Medulla oblongata (tissue), 1 donor: ENCODE data around the gene CASQ2.
A peak's percentile ranks its signal among the peaks of the same experiment; 100 is the strongest.

Experiments
- DNase-seq: peaks from one replicate; pipeline ENCODE4 v3.0.0-alpha.2; 2015; ENCODE audit errors: extremely low spot score

Gene CASQ2

GRCh38 chr1:115729756-115730155 is 38.8 kb downstream of the CASQ2 start:
- DNase-seq = no peak

- no peak for DNase-seq
Measured at GRCh38 chr1:115728341-115728740, 40.2 kb downstream of the CASQ2 start.

GRCh38 chr1:115727706-115728249 is 40.7 kb downstream of the CASQ2 start:
- DNase-seq = peak; percentile 6

GRCh38 chr1:115726570-115726969 is 41.9 kb downstream of the CASQ2 start:
- no peak for DNase-seq

- no peak for DNase-seq
Measured at GRCh38 chr1:115726161-115726560, 42.4 kb downstream of the CASQ2 start.

GRCh38 chr1:115725600-115725999 is 42.9 kb downstream of the CASQ2 start:
- DNase-seq = no peak

- no peak for DNase-seq
Measured at GRCh38 chr1:115723756-115724155, 44.8 kb downstream of the CASQ2 start.

DNA sequence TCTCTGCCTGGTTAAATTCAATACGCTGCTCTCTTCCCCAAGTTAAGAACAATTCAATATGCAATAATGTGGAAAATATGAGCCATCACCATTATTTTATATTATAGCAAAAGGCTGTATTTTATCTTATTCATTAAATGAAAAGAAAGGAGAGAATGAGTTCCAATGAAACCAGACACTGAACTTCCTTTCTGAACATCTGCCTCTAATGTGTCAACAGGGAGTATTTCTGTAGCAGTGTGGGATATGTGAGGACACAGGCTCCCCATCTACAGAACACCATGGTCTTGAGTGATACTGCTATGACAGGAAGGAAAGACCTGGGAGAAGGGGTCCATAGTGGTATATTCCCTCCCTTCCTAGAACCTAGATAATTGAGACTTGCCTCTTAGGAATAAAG is 46.3 kb downstream of the CASQ2 start:
- DNase-seq = no peak

DNA sequence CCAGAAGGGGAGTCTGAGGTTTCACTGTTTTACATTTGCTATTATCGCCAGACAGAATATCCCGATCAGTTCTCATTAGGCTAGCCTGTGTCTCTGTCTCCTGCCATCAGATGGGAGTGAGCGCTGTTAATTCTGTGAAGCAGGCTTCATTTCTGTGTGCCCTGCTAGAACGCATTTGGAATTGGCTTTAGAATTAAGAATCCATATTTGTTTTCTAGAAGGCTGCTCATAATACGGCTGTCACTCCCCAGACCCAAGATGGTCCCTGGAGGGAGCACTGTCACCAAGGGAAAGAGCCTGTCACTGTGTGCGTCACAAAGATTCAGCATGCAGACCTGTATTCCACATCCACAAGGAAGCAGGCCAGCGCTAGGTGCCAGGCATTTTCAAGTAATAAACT is 49.2 kb downstream of the CASQ2 start:
- no peak for DNase-seq

DNA sequence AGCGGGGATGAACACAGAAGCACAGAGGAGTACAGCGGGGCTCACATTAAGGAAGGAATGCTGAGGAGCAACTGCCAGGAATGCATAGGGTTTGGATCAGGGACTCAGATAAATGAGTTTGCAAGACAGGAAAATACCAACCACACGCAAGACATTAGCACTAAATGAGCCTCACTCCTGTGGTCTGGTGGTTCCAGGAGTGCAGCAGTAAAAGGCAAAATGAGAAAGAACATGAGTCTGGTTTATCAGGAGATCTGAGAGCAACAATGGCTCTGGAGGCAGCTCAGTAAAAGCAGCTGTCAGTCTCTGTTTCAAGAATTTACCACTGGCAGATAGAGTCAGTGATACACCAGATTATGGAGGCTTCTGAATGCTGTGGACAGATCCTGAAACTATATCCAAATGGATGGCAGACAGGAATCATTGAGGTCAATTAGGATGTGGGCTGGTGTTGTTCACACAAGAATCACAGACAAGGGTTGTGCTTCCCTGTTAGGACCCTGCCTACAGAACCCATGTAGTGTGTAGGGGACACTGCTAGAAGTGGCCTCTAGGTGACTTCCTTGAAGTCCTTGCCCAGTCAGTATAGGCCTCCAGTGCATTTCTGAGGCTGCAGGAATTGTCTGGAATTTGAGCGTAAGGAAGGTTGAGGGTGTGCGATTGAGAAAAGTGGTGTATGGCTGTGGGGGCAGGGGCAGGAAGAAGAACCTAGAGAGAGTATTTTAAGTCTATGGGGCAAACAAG is 50.3 kb downstream of the CASQ2 start:
- DNase-seq = no peak

GRCh38 chr1:115717541-115717940 is 51.0 kb downstream of the CASQ2 start:
- DNase-seq = peak; percentile 24

GRCh38 chr1:115714572-115715141 is 53.9 kb downstream of the CASQ2 start:
- DNase-seq = no peak

DNA sequence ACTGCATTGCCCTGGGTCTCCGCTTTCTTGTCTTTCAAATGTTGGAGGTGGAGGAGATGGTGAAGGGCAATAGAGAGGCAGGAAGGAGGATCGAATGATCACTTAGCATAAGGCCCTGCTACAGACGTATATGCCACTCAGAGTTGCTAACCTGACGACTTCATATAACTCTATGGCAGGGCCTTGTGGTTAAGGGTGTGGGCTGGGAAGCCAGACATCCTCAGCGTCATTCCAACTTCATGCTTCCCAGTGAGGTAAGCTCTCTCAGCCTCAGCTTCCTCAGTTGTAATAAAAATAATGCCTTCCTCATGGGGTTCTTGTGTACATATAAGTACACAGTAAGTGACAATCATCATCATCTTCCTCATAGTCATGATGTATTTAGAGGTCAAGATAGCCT is 54.6 kb downstream of the CASQ2 start:
- no peak for DNase-seq

DNA sequence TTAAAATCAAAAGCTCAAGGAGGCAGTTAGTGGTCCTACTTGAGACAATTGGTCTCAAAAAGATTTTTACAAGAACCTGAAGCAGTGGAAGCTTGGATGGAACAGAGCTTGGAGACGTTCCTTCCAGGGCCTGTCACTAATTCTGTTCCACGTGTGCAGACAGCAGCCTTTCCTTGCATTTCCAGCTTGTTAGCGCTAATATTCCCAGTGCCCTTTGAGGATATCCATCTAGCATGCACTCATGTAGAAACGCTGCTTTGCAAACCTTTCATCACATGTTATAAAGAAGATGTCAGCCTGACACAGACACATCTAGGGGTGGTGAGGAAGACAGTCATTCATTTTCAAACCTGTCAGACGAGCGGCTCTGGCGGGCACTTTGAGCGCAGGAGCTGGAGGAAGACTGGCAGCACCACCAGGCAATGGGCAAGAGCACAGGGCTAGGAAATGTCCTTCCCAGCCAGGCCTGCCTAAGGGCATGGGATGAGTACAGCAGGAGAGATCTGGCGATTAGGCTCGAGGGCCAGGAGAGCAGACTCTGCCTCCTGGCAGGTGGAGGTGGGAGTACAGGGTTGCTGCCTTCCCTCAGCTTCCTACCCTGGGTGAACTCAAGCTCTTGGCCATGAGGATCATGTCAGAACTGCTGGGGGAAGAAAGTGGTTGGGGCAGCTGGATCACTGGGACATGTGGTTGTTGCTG is 55.5 kb downstream of the CASQ2 start:
- DNase-seq = no peak

DNA sequence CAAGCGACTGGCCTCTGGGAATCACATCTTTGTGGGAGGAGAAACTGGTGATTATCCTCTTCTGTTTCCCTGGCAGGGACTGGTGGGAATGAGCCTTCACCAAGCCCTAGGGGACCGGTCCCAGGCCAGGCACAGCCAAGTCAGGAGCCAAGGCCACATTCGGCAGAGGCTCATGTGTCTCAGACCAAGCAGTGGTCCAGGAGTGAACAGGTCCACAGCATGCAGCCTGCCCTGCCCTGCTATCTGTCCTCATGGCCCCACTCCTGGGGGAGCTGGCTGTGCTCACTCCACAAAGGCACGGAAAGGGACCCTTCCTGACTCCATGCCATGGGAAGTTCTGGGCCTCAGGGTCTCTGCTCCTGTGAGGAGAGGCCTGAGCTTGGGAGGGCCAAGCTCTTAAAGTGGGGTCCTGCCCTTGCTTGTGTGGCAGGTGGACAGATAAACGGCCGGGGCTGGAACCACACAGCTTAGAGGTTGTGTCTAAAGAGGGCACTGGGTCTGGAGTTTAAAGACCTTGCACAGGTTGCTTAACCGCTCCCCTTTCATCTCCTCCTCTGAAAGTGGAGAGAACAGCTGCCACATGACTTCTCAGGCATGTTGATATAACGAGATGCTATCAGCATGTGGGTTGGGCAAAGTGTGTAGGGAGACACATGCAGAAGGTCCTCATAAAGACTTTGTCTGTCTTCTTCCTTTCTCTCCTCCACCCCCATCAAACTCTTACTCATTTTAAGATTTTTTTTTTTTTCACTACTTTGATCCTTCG is 57.5 kb downstream of the CASQ2 start:
- no peak for DNase-seq

DNA sequence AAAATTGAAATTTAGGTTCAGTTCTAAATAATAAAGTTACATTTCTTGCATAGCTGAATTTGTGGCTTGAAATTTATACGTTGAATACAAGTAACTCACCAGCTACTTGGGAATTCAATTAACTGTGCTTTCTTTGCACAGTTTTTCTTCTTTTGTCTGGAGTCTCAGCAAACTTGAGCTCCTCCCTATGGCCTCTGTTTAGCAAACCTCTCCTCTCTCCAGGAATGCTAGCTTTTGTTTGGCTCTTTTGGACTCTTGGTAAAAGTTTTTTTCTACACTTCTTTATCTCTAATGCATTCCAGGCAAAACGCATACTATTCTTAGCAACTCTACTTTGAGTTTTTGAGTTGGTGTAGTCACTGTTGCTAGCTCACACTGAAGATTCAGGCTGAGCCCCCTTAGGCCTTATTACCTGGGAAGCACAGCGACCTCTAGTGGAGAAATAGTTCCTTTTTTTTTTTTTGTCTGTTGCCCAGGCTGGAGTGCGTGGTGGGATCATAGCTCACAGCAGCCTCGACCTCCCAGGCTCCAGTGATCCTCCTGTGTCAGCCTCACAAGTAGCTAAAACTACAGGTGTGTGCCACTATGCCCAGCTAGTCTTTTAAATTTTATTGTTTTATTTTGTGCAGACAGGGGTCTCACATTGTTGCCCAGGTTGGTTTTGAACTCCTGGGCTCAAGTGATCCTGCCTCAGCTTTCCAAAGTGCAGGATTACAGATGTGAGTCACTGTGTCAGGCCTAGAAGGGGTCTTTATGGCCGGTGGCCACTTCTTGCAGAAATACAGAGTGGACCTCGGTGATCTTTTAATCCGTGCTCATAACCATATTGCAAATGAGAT is 61.7 kb downstream of the CASQ2 start:
- DNase-seq = peak; percentile 36

DNA sequence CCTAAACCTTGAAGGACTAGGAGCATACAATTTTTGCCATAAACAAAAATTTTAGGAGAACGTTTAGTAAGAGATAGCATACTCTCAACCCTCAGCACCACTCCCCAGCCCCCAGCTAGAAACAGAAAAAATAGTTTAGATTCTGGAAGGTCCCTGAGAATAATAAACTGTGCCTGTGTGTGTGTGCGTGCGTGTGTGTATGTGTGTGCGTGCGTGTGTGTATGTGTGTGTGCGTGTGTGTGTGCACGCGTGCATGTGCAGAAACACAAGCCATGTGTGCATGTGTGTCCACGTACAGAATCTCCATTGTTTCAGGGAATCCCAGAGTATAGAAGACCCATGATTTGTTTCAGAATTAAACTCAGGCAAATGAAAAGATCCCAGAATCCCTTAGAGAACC is 62.6 kb downstream of the CASQ2 start:
- DNase-seq = no peak

DNA sequence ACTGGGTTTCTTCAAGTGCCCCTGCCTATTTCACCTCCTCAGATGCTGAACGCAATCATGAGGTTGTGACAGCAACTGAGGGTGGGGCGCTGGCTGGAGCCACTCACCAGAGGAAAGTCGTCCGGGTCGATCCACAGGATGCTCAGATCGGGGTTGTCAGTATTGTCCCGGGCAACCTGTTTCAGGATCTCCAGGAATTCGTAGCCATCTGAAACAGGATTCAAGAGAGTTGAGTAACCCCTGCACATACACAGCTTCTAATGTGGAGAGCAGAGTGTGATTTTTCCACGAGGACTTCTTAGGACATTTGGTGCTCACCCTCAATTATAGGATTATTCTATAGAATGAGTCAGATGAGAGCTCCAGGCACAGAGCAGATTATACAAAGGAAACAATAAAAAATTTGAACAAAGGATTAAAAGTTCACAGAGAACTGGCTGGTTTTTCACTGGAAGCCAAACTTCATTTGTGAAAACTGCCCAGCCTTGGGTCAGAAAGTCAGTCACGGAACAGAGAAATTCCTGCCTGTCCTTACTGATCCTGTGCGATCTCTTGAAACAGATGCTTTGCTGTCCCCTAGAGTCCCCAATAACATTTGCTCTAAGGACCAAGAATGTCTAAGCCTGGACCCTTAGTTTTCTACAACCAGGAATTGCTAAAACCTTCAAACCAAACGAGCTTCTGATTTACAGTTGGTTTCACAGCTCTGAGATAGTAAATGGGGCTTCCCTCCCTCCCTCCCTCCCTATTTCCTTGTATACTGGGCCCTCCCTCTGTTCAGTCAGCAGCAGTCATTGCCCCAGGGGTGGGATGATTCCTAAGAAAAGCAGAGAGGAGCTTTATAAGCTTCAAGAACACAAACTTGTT is 63.2 kb downstream of the CASQ2 start:
- DNase-seq = no peak

DNA sequence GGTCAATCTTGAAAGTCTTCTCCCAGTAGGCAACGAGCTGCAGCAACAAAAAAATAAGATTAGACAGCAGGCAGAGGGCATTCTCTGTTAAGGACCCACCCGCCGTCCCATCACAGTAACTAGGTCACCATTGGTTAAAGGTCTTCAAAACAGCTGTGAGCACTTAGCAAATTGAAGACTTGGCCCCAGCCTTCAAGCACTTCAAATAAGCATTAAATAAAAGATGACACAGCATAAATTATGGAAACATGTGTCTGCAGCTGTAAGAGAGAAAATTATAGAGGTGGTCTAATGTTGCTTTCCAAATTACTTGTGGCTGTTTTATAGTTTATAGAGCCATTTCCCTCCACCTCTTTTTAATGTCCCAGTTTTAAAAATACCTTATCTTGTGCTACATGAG is 65.6 kb downstream of the CASQ2 start:
- DNase-seq = no peak

DNA sequence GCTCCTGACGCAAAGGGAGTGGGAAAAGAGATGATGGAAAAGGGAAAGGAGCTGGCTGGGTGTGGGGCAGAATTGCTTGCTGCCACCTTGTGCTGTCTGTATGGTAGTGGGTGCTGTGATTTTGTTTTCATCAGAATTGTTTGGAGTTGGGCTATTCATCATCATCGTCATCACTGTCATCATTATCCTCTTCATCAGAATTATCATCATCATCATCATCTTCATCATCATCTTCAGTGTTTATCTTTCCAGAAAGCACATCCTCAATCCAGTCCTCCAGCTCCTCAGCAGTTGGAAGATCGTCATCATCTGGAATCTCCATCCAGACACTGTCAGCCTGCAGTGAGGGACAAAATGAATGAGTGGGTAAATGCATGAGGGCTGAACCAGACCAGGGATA is 67.4 kb downstream of the CASQ2 start:
- no peak for DNase-seq
